HCT116 (cell line): Measurements from ENCODE around the gene BLCAP. TPM values are rescaled to one million over a fixed set of nuclear protein-coding genes. Genes with fewer than 3 reads are reported as not detected.

Source experiments
- ATAC-seq: fragments of 200-7000 bp; cut with Tn5 transposase; 2 replicates; pipeline ENCODE4 v1.9.1; 2020; ENCODE audit warnings: mild to moderate bottlenecking, moderate library complexity
- BruUV-seq: library from RNA; stranded (reverse); fragments of 400-500 nt; replicated peaks from 2 replicates; lab custom pipeline; 2021; lab: Mats Ljungman, UMichigan
- CTCF ChIA-PET: fragments of 300-600 bp; sonication (Branson Sonifier 250); formaldehyde crosslinking; loops from one replicate; lab custom pipeline; 2021; ENCODE audit warnings: antibody characterized with exemption; lab: Charles Lee
- POLR2A ChIA-PET: fragments of 300-600, 350-600 bp; sonication (Branson Sonifier 250); formaldehyde crosslinking; loops from one replicate; lab custom pipeline; 2021; ENCODE audit warnings: antibody characterized with exemption; lab: Charles Lee
- RAD21 ChIA-PET, 2 experiments: fragments of 300-600 bp; sonication (Branson Sonifier 250); formaldehyde crosslinking; loops; one replicate each; lab custom pipeline; 2023; ENCODE audit warnings: low total read pairs in 2 of 2; ENCODE audit not compliant: uncharacterized antibody in 2 of 2, unreplicated experiment in 2 of 2, low non-redundant PET in 1 of 2; lab: Charles Lee
- DNase-seq: peaks from one replicate; pipeline ENCODE4 v3.0.0-alpha.2; 2010; ENCODE audit warnings: low read depth, low spot score
- H2AFZ ChIP-seq: fragments of 200-600 bp; shearing (Covaris generic), sonication (generic); 2 replicates; pipeline ENCODE4 v1.6.1; 2017; ENCODE audit warnings: low read depth, mixed run types, mixed read lengths, antibody characterized with exemption, low read length; ENCODE audit not compliant: poor library complexity, severe bottlenecking
- H3K27ac ChIP-seq: 2 replicates; pipeline ENCODE4 v1.5.1; 2012; ENCODE audit warnings: low read depth, low read length
- H3K27me3 ChIP-seq: fragments of 200-600 bp; sonication (generic); 2 replicates; pipeline ENCODE4 v1.6.1; 2016; ENCODE audit warnings: mixed run types, low read length, mixed read lengths; ENCODE audit not compliant: insufficient read depth
- H3K36me3 ChIP-seq, 2 experiments: fragments of 200-500 bp in 1 of 2; fragments of 200-600 bp in 1 of 2; sonication (Bioruptor generic) in 1 of 2; sonication (generic) in 1 of 2; 2 replicates each; pipeline versions ENCODE4 v1.5.1 to v1.6.1; 2014 to 2016; ENCODE audit warnings: low read length in 2 of 2, inconsistent platforms in 1 of 2, mixed read lengths in 1 of 2, mixed run types in 1 of 2; ENCODE audit not compliant: insufficient read depth in 2 of 2, control insufficient read depth in 1 of 2
- H3K4me1 ChIP-seq, 2 experiments: fragments of 200-600 bp in 1 of 2; sonication (generic) in 1 of 2; 2 replicates each; pipeline versions ENCODE4 v1.5.1 to v1.6.1; 2012 to 2017; ENCODE audit warnings: low read length in 2 of 2, inconsistent platforms in 1 of 2, mild to moderate bottlenecking in 1 of 2, mixed read lengths in 1 of 2, mixed run types in 1 of 2, moderate library complexity in 1 of 2; ENCODE audit not compliant: insufficient read depth in 2 of 2, control insufficient read depth in 1 of 2
- H3K4me2 ChIP-seq: fragments of 200-600 bp; sonication (generic); 2 replicates; pipeline ENCODE4 v1.6.1; 2017; ENCODE audit warnings: mixed run types, low read length, mixed read lengths
- H3K4me3 ChIP-seq, 2 experiments: fragments of 200-600 bp in 1 of 2; sonication (generic) in 1 of 2; replicated peaks in 1 of 2; 2 replicates each; pipeline ENCODE4 v1.5.1; 2011 to 2016; ENCODE audit warnings: low read length in 2 of 2, control low read depth in 1 of 2, low read depth in 1 of 2, mild to moderate bottlenecking in 1 of 2, mixed read lengths in 1 of 2, mixed run types in 1 of 2
- H3K79me2 ChIP-seq: fragments of 200-600 bp; sonication (generic); 2 replicates; pipeline ENCODE4 v1.6.1; 2017; ENCODE audit warnings: mild to moderate bottlenecking, mixed run types, low read length, moderate library complexity, mixed read lengths; ENCODE audit not compliant: insufficient read depth
- H3K9ac ChIP-seq: fragments of 200-600 bp; sonication (generic); 2 replicates; pipeline ENCODE4 v1.6.1; 2016; ENCODE audit warnings: low read length, mixed read lengths
- H3K9me2 ChIP-seq: fragments of 200-600 bp; sonication (generic), shearing (Covaris generic); 2 replicates; pipeline ENCODE4 v1.6.1; 2017; ENCODE audit warnings: mixed run types, mild to moderate bottlenecking, moderate library complexity; ENCODE audit not compliant: insufficient read depth
- H3K9me3 ChIP-seq, 2 experiments: fragments of 200-500 bp in 1 of 2; fragments of 200-600 bp in 1 of 2; sonication (Bioruptor generic) in 1 of 2; sonication (generic) in 1 of 2; 2 replicates each; pipeline ENCODE4 v1.6.1; 2014 to 2017; ENCODE audit warnings: low read length in 2 of 2, mixed read lengths in 2 of 2, inconsistent platforms in 1 of 2, low read depth in 1 of 2, mild to moderate bottlenecking in 1 of 2, mixed run types in 1 of 2, moderate library complexity in 1 of 2; ENCODE audit not compliant: control insufficient read depth in 1 of 2, insufficient read depth in 1 of 2
- H4K20me1 ChIP-seq: fragments of 200-600 bp; sonication (generic), shearing (Covaris generic); 2 replicates; pipeline ENCODE4 v1.6.1; 2017; ENCODE audit warnings: mixed run types, mild to moderate bottlenecking, moderate library complexity; ENCODE audit not compliant: insufficient read depth
- ELF1 ChIP-seq: IDR thresholded peaks from 2 replicates; pipeline ENCODE4 v1.6.1; 2012; ENCODE audit warnings: low read depth, borderline replicate concordance
- EZH2 ChIP-seq: fragments of 200-600 bp; sonication (generic); IDR thresholded peaks from 2 replicates; pipeline ENCODE4 v1.6.1; 2017; ENCODE audit warnings: antibody characterized with exemption, mixed run types
- FOSL1 ChIP-seq: IDR thresholded peaks from 2 replicates; pipeline ENCODE4 v1.6.1; 2012; ENCODE audit warnings: low read depth
- JUND ChIP-seq: IDR thresholded peaks from 2 replicates; pipeline ENCODE4 v1.6.1; 2012
- POLR2AphosphoS5 ChIP-seq: IDR thresholded peaks from 2 replicates; pipeline ENCODE4 v1.6.1; 2011; ENCODE audit warnings: mild to moderate bottlenecking, low read depth, low read length, moderate library complexity
- RAD21 ChIP-seq: IDR thresholded peaks from 2 replicates; pipeline ENCODE4 v1.6.1; 2012; ENCODE audit warnings: low read depth, mild to moderate bottlenecking
- SIN3A ChIP-seq: IDR thresholded peaks from 2 replicates; pipeline ENCODE4 v1.6.1; 2012; ENCODE audit warnings: low read depth
- SRF ChIP-seq: IDR thresholded peaks from 2 replicates; pipeline ENCODE4 v1.6.1; 2012; ENCODE audit warnings: low read depth
- TCF7L2 ChIP-seq: IDR thresholded peaks from 2 replicates; pipeline ENCODE4 v1.7.0; 2011; ENCODE audit warnings: borderline replicate concordance, inconsistent platforms; ENCODE audit not compliant: insufficient read depth, insufficient read length; ENCODE audit errors: extremely low read depth
- YY1 ChIP-seq: IDR thresholded peaks from 2 replicates; pipeline ENCODE4 v1.6.1; 2011; ENCODE audit warnings: low read length, low read depth, moderate library complexity, mild to moderate bottlenecking; ENCODE audit not compliant: insufficient replicate concordance; ENCODE audit errors: extremely low read depth
- ZFX ChIP-seq: fragments of 450-650 bp; IDR thresholded peaks from 2 replicates; pipeline ENCODE4 v1.6.1; 2017
- intact Hi-C: fragments of 100-400 bp; cut with micrococcal nuclease; formaldehyde crosslinking; loops from 2 replicates; pipeline ENCODE4 v1.10.0; 2022
- total RNA-seq: library from RNA; stranded (reverse); gene quantifications from one replicate; pipeline ENCODE4 v1.2.1, GENCODE V29; 2021; ENCODE audit not compliant: unreplicated experiment
- TF ChIP-seq, protein P1 (sequence below): IDR thresholded peaks from 2 replicates; pipeline ENCODE4 v1.6.1; 2011; ENCODE audit warnings: mild to moderate bottlenecking, low read length, moderate library complexity; ENCODE audit not compliant: insufficient replicate concordance; ENCODE audit errors: extremely low read depth
- TF ChIP-seq, protein P2 (sequence below): IDR thresholded peaks from 2 replicates; pipeline ENCODE4 v1.6.1; 2012; ENCODE audit warnings: low read depth
- TF ChIP-seq, protein P3 (sequence below): IDR thresholded peaks from 2 replicates; pipeline ENCODE4 v1.6.1; 2012

Gene BLCAP
- total RNA-seq, 1 experiment from 2014 or later, result 27.5 TPM

DNA sequence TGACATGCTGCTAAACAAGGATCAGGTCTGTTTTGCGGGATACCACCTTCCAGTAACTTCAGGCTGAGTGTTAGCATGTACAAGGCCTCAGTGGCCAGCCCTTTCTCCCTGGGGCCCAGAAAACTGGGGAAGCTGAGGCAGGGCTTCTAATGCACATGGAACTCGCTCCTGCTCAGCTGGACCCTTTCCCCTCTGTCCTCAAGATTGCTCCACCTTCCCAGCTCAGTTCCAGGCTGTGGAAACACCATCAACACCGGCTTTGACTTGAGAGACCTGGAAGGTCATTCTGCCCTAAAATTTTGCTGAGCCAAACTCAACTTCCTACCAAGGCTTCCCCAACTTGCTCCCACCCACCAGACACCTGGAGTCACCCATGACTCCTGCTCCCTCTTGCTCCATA is 4.2 kb upstream of the BLCAP start:
- Histone ChIP-seq H3K27me3 (no peaks in the 10 kb centered on the region), H3K4me1 (peaks cover 6 to 16% of the 10 kb centered on the region in 2 experiments), H3K9ac (no peak overlapping the region), H3K4me2 (no peak overlapping the region), H2AFZ (no peak overlapping the region), H3K27ac (no peak overlapping the region), H3K79me2 (peaks cover 9% of the 10 kb centered on the region), H4K20me1 (no peaks in the 10 kb centered on the region), H3K9me3 (no peaks in the 10 kb centered on the region), H3K36me3 (no peaks in the 10 kb centered on the region), H3K4me3 (no peak overlapping the region), H3K9me2 (no peaks in the 10 kb centered on the region)
- CTCF ChIA-PET, result interaction anchor here (1.2 to 2.3 kb wide), 3 partner anchors 9 to 261 kb away, joined by 3 to 14 read pairs (median 3); no protein-coding TSS in a partner anchor
- ATAC-seq (no peak), DNase-seq (no peak)
- intact Hi-C loops, result no loop called here
- POLR2A ChIA-PET, result no interaction called here
- BruUV-seq, result no TSS peak
- RAD21 ChIA-PET, result no interaction called here
- no peak for TF ChIP-seq ELF1
- TF ChIP-seq ZFX, result no peak
- no peak for TF ChIP-seq JUND
- TF ChIP-seq YY1, result no peak
- no peak for TF ChIP-seq FOSL1
- TF ChIP-seq SIN3A, result no peak
- TF ChIP-seq, protein P1, sequence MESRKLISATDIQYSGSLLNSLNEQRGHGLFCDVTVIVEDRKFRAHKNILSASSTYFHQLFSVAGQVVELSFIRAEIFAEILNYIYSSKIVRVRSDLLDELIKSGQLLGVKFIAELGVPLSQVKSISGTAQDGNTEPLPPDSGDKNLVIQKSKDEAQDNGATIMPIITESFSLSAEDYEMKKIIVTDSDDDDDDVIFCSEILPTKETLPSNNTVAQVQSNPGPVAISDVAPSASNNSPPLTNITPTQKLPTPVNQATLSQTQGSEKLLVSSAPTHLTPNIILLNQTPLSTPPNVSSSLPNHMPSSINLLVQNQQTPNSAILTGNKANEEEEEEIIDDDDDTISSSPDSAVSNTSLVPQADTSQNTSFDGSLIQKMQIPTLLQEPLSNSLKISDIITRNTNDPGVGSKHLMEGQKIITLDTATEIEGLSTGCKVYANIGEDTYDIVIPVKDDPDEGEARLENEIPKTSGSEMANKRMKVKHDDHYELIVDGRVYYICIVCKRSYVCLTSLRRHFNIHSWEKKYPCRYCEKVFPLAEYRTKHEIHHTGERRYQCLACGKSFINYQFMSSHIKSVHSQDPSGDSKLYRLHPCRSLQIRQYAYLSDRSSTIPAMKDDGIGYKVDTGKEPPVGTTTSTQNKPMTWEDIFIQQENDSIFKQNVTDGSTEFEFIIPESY, result no peak
- TF ChIP-seq TCF7L2, result no peak
- no peak for TF ChIP-seq EZH2
- TF ChIP-seq, protein P2, sequence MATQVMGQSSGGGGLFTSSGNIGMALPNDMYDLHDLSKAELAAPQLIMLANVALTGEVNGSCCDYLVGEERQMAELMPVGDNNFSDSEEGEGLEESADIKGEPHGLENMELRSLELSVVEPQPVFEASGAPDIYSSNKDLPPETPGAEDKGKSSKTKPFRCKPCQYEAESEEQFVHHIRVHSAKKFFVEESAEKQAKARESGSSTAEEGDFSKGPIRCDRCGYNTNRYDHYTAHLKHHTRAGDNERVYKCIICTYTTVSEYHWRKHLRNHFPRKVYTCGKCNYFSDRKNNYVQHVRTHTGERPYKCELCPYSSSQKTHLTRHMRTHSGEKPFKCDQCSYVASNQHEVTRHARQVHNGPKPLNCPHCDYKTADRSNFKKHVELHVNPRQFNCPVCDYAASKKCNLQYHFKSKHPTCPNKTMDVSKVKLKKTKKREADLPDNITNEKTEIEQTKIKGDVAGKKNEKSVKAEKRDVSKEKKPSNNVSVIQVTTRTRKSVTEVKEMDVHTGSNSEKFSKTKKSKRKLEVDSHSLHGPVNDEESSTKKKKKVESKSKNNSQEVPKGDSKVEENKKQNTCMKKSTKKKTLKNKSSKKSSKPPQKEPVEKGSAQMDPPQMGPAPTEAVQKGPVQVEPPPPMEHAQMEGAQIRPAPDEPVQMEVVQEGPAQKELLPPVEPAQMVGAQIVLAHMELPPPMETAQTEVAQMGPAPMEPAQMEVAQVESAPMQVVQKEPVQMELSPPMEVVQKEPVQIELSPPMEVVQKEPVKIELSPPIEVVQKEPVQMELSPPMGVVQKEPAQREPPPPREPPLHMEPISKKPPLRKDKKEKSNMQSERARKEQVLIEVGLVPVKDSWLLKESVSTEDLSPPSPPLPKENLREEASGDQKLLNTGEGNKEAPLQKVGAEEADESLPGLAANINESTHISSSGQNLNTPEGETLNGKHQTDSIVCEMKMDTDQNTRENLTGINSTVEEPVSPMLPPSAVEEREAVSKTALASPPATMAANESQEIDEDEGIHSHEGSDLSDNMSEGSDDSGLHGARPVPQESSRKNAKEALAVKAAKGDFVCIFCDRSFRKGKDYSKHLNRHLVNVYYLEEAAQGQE, result no peak
- no peak for TF ChIP-seq POLR2AphosphoS5
- TF ChIP-seq, protein P3, sequence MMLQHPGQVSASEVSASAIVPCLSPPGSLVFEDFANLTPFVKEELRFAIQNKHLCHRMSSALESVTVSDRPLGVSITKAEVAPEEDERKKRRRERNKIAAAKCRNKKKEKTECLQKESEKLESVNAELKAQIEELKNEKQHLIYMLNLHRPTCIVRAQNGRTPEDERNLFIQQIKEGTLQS, result no peak
- no peak for TF ChIP-seq SRF
- no peak for TF ChIP-seq RAD21
